Endodermal cell (in vitro differentiated cells): ENCODE data around the gene ARID3B. TPM values are rescaled to one million over a fixed set of nuclear protein-coding genes. Genes with fewer than 3 reads are reported as not detected.

Source experiments
- DNase-seq: peaks from one replicate; pipeline ENCODE4 v3.0.0-alpha.2; 2017
- H3K27ac ChIP-seq: 2 replicates; pipeline ENCODE4 v1.5.1; 2013; ENCODE audit warnings: mild to moderate bottlenecking, low read depth, low read length, moderate library complexity
- H3K27me3 ChIP-seq: 2 replicates; pipeline ENCODE4 v1.6.1; 2013; ENCODE audit warnings: mild to moderate bottlenecking, low read length, moderate library complexity; ENCODE audit not compliant: insufficient read depth, control insufficient read depth, poor library complexity, severe bottlenecking
- H3K36me3 ChIP-seq: 2 replicates; pipeline ENCODE4 v1.7.0; 2013; ENCODE audit warnings: mild to moderate bottlenecking, low read length, moderate library complexity; ENCODE audit not compliant: control insufficient read depth, insufficient read depth
- H3K4me1 ChIP-seq: one replicate; pipeline ENCODE4 v1.7.0; 2013; ENCODE audit warnings: low read length; ENCODE audit not compliant: control insufficient read depth, insufficient read depth
- H3K4me3 ChIP-seq: 2 replicates; pipeline ENCODE4 v1.5.1; 2013; ENCODE audit warnings: mild to moderate bottlenecking, low read length, moderate library complexity
- H3K9ac ChIP-seq: 2 replicates; pipeline ENCODE4 v1.6.1; 2013; ENCODE audit warnings: mild to moderate bottlenecking, low read length, moderate library complexity; ENCODE audit not compliant: poor library complexity, severe bottlenecking; ENCODE audit errors: extremely low read depth
- H3K9me3 ChIP-seq: 2 replicates; pipeline ENCODE4 v1.6.1; 2013; ENCODE audit warnings: mild to moderate bottlenecking, low read length, moderate library complexity; ENCODE audit not compliant: control insufficient read depth
- H3K27ac Mint-ChIP-seq: 2 replicates; pipeline ENCODE4 v1.8.0; 2020; ENCODE audit warnings: mixed read lengths
- H3K27me3 Mint-ChIP-seq: 2 replicates; pipeline ENCODE4 v1.8.0; 2021; ENCODE audit warnings: mild to moderate bottlenecking, mixed read lengths; ENCODE audit not compliant: insufficient read depth
- H3K36me3 Mint-ChIP-seq: 2 replicates; pipeline ENCODE4 v1.8.0; 2020; ENCODE audit warnings: low read depth, mixed read lengths
- H3K4me1 Mint-ChIP-seq: 2 replicates; pipeline ENCODE4 v1.8.0; 2020; ENCODE audit warnings: mixed read lengths
- H3K4me3 Mint-ChIP-seq: 2 replicates; pipeline ENCODE4 v1.8.0; 2020; ENCODE audit warnings: mild to moderate bottlenecking, moderate library complexity, mixed read lengths
- H3K9me3 Mint-ChIP-seq: 2 replicates; pipeline ENCODE4 v1.8.0; 2020; ENCODE audit warnings: mild to moderate bottlenecking, mixed read lengths
- WGBS, 2 experiments: methylation state at CpG; one replicate each; pipeline versions ENCODE4 v1.1.5 to v1.1.7; 2013; ENCODE audit warnings: missing lambda C conversion rate in 2 of 2, mixed read lengths in 1 of 2; ENCODE audit not compliant: insufficient coverage in 1 of 2, insufficient read length in 1 of 2; 5-methylcytosine and 5-hydroxymethylcytosine counted together
- total RNA-seq, 2 donors: library from RNA; stranded (reverse); fragmentation: NEBNext Ultra II Directional in 1 of 2; extraction: Animal tissue kit (Norgen Biotek cat#: 25700) in 1 of 2; gene quantifications; 2 replicates in 1 of 2; 3 replicates in 1 of 2; pipeline ENCODE4 v1.2.1, GENCODE V29; 2021
- TF ChIP-seq, protein P1 (sequence below): fragments of 200-600 bp; sonication (generic); conservative IDR thresholded peaks from 2 replicates; pipeline ENCODE4 v1.5.0; 2021; ENCODE audit warnings: antibody characterized with exemption, mild to moderate bottlenecking

The ARID3B gene
- total RNA-seq, 2 donors from 2014 or later, result 98.1 to 99.4 TPM

- Mint-ChIP-seq H3K4me1 (peaks cover 29% of the 10 kb centered on the region), H3K4me3 (no peak overlapping the region), H3K27ac (no peak overlapping the region), H3K9me3 (no peaks in the 10 kb centered on the region), H3K36me3 (no peaks in the 10 kb centered on the region), H3K27me3 (no peaks in the 10 kb centered on the region)
- no peak overlapping the region for H3K27ac ChIP-seq
- 96% methylated on average over 4 to 5 of the region's 5 CpGs for WGBS, 2 experiments
- no peaks in the 10 kb centered on the region for H3K9me3 ChIP-seq
- H3K4me3 ChIP-seq, result no peak overlapping the region
- no peaks in the 10 kb centered on the region for H3K36me3 ChIP-seq
- peaks cover 8% of the 10 kb centered on the region for H3K4me1 ChIP-seq
- no peak overlapping the region for H3K9ac ChIP-seq
- H3K27me3 ChIP-seq, result no peaks in the 10 kb centered on the region
- no peak for DNase-seq
- TF ChIP-seq, protein P1, sequence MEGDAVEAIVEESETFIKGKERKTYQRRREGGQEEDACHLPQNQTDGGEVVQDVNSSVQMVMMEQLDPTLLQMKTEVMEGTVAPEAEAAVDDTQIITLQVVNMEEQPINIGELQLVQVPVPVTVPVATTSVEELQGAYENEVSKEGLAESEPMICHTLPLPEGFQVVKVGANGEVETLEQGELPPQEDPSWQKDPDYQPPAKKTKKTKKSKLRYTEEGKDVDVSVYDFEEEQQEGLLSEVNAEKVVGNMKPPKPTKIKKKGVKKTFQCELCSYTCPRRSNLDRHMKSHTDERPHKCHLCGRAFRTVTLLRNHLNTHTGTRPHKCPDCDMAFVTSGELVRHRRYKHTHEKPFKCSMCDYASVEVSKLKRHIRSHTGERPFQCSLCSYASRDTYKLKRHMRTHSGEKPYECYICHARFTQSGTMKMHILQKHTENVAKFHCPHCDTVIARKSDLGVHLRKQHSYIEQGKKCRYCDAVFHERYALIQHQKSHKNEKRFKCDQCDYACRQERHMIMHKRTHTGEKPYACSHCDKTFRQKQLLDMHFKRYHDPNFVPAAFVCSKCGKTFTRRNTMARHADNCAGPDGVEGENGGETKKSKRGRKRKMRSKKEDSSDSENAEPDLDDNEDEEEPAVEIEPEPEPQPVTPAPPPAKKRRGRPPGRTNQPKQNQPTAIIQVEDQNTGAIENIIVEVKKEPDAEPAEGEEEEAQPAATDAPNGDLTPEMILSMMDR, result no peak
These were observed 12.1 kb upstream of the ARID3B start for GRCh38 chr15:74528876-74529275.

DNA sequence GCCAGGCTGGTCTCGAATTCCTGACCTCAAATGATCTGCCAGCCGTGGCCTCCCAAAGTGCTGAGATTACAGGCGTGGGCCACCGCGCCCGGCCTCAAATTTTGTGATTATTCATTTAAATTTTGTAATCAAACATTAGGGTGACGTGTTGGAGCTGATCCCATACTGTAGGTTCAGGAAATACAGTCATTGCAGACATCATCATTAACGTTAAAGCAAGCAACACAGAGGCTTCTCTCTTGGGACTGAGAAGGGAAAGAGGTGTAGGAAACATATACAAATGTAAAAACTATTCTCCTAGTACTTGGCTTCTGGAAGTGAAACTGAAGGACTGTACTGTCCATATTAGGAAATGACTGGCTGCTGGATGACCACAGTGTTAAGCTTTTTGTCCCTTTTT is 11.1 kb upstream of the ARID3B start:
- TF ChIP-seq, protein P1, result no peak
- Mint-ChIP-seq H3K36me3 (no peaks in the 10 kb centered on the region), H3K4me1 (peaks cover 25% of the 10 kb centered on the region), H3K9me3 (no peaks in the 10 kb centered on the region), H3K27ac (peak overlapping the region; percentile 74), H3K27me3 (no peaks in the 10 kb centered on the region), H3K4me3 (no peak overlapping the region)
- Histone ChIP-seq H3K27ac (no peak overlapping the region), H3K27me3 (no peaks in the 10 kb centered on the region), H3K4me1 (peaks cover 8% of the 10 kb centered on the region), H3K9me3 (no peaks in the 10 kb centered on the region), H3K4me3 (no peak overlapping the region), H3K36me3 (no peaks in the 10 kb centered on the region), H3K9ac (no peak overlapping the region)
- no peak for DNase-seq
- 88 to 89% methylated on average over 8 of the region's 8 CpGs for WGBS, 2 experiments

DNA sequence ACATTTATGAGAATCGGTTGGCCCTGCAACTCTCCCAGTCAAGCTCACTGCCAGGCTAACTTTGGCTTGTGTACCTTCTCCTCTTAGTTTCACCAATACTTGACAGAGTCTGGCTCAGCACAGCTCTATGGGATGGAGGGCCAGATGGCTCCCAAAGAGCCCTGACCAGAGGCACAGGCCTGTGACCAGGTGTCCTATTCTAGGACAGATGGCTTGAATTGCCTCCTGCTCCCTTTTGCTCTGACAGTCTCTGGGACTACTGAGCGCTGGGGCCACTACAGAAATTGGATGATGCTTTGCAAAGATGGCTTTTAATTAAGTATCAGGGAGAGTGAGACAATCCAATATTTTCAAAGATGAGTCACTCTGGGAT is 10.3 kb upstream of the ARID3B start:
- no peak overlapping the region for H3K27ac ChIP-seq
- H3K27ac Mint-ChIP-seq, result peak overlapping the region; percentile 92
- H3K9ac ChIP-seq, result no peak overlapping the region
- no peak overlapping the region for H3K4me3 ChIP-seq
- H3K4me1 ChIP-seq, result peaks cover 15% of the 10 kb centered on the region
- peaks cover 28% of the 10 kb centered on the region for H3K4me1 Mint-ChIP-seq
- no peaks in the 10 kb centered on the region for H3K36me3 Mint-ChIP-seq
- H3K36me3 ChIP-seq, result no peaks in the 10 kb centered on the region
- no peaks in the 10 kb centered on the region for H3K27me3 Mint-ChIP-seq
- H3K27me3 ChIP-seq, result no peaks in the 10 kb centered on the region
- TF ChIP-seq, protein P1, result no peak
- no peaks in the 10 kb centered on the region for H3K9me3 Mint-ChIP-seq
- H3K9me3 ChIP-seq, result no peaks in the 10 kb centered on the region
- WGBS, 2 experiments, result 87 to 100% methylated on average over 2 of the region's 2 CpGs
- H3K4me3 Mint-ChIP-seq, result peak overlapping the region; percentile 35
- peak; percentile 63 for DNase-seq
